Endodermal cell (in vitro differentiated cells): ENCODE data around the gene SLC6A13. TPM values are rescaled to one million over a fixed set of nuclear protein-coding genes. Genes with fewer than 3 reads are reported as not detected.
A peak's percentile ranks its signal among the peaks of the same experiment; 100 is the strongest.

ENCODE experiments used
- DNase-seq: peaks from one replicate; pipeline ENCODE4 v3.0.0-alpha.2; 2017
- H3K27ac ChIP-seq: 2 replicates; pipeline ENCODE4 v1.5.1; 2013; ENCODE audit warnings: mild to moderate bottlenecking, low read depth, low read length, moderate library complexity
- H3K27me3 ChIP-seq: 2 replicates; pipeline ENCODE4 v1.6.1; 2013; ENCODE audit warnings: mild to moderate bottlenecking, low read length, moderate library complexity; ENCODE audit not compliant: insufficient read depth, control insufficient read depth, poor library complexity, severe bottlenecking
- H3K36me3 ChIP-seq: 2 replicates; pipeline ENCODE4 v1.7.0; 2013; ENCODE audit warnings: mild to moderate bottlenecking, low read length, moderate library complexity; ENCODE audit not compliant: control insufficient read depth, insufficient read depth
- H3K4me1 ChIP-seq: one replicate; pipeline ENCODE4 v1.7.0; 2013; ENCODE audit warnings: low read length; ENCODE audit not compliant: control insufficient read depth, insufficient read depth
- H3K4me3 ChIP-seq: 2 replicates; pipeline ENCODE4 v1.5.1; 2013; ENCODE audit warnings: mild to moderate bottlenecking, low read length, moderate library complexity
- H3K9ac ChIP-seq: 2 replicates; pipeline ENCODE4 v1.6.1; 2013; ENCODE audit warnings: mild to moderate bottlenecking, low read length, moderate library complexity; ENCODE audit not compliant: poor library complexity, severe bottlenecking; ENCODE audit errors: extremely low read depth
- H3K9me3 ChIP-seq: 2 replicates; pipeline ENCODE4 v1.6.1; 2013; ENCODE audit warnings: mild to moderate bottlenecking, low read length, moderate library complexity; ENCODE audit not compliant: control insufficient read depth
- H3K27ac Mint-ChIP-seq: 2 replicates; pipeline ENCODE4 v1.8.0; 2020; ENCODE audit warnings: mixed read lengths
- H3K27me3 Mint-ChIP-seq: 2 replicates; pipeline ENCODE4 v1.8.0; 2021; ENCODE audit warnings: mild to moderate bottlenecking, mixed read lengths; ENCODE audit not compliant: insufficient read depth
- H3K36me3 Mint-ChIP-seq: 2 replicates; pipeline ENCODE4 v1.8.0; 2020; ENCODE audit warnings: low read depth, mixed read lengths
- H3K4me1 Mint-ChIP-seq: 2 replicates; pipeline ENCODE4 v1.8.0; 2020; ENCODE audit warnings: mixed read lengths
- H3K4me3 Mint-ChIP-seq: 2 replicates; pipeline ENCODE4 v1.8.0; 2020; ENCODE audit warnings: mild to moderate bottlenecking, moderate library complexity, mixed read lengths
- H3K9me3 Mint-ChIP-seq: 2 replicates; pipeline ENCODE4 v1.8.0; 2020; ENCODE audit warnings: mild to moderate bottlenecking, mixed read lengths
- CTCF ChIP-seq: fragments of 200-600 bp; sonication (generic); conservative IDR thresholded peaks from 2 replicates; pipeline ENCODE4 v1.5.0; 2021; ENCODE audit warnings: antibody characterized with exemption, mild to moderate bottlenecking
- WGBS, 2 experiments: methylation state at CpG; one replicate each; pipeline versions ENCODE4 v1.1.5 to v1.1.7; 2013; ENCODE audit warnings: missing lambda C conversion rate in 2 of 2, mixed read lengths in 1 of 2; ENCODE audit not compliant: insufficient coverage in 1 of 2, insufficient read length in 1 of 2; 5-methylcytosine and 5-hydroxymethylcytosine counted together
- total RNA-seq, 2 donors: library from RNA; stranded (reverse); fragmentation: NEBNext Ultra II Directional in 1 of 2; extraction: Animal tissue kit (Norgen Biotek cat#: 25700) in 1 of 2; gene quantifications; 2 replicates in 1 of 2; 3 replicates in 1 of 2; pipeline ENCODE4 v1.2.1, GENCODE V29; 2021

The SLC6A13 gene
- total RNA-seq, 2 donors from 2014 or later, result 1.1 to 2.4 TPM

GRCh38 chr12:229441-230191 is 33.0 kb downstream of the SLC6A13 start:
- Histone ChIP-seq H3K9me3 (no peaks in the 10 kb centered on the region), H3K36me3 (no peaks in the 10 kb centered on the region), H3K27me3 (no peaks in the 10 kb centered on the region), H3K9ac (no peak overlapping the region), H3K27ac (no peak overlapping the region), H3K4me1 (no peaks in the 10 kb centered on the region), H3K4me3 (no peak overlapping the region)
- 75 to 84% methylated on average over 11 to 26 of the region's 26 CpGs for WGBS, 2 experiments
- Mint-ChIP-seq H3K27ac (no peak overlapping the region), H3K27me3 (peaks cover 12% of the 10 kb centered on the region), H3K4me3 (no peak overlapping the region), H3K9me3 (peaks cover 10% of the 10 kb centered on the region), H3K36me3 (no peaks in the 10 kb centered on the region), H3K4me1 (peaks cover 2% of the 10 kb centered on the region)
- DNase-seq, result peak; percentile 46
- TF ChIP-seq CTCF, result no peak

GRCh38 chr12:228846-229200 is 33.8 kb downstream of the SLC6A13 start:
- H3K4me1 Mint-ChIP-seq, result peaks cover 2% of the 10 kb centered on the region

More at GRCh38 chr12:228846-229200, 33.8 kb downstream of the SLC6A13 start:
- H3K9ac ChIP-seq, result no peak overlapping the region
- H3K27me3 Mint-ChIP-seq, result peaks cover 12% of the 10 kb centered on the region
- H3K4me3 Mint-ChIP-seq, result no peak overlapping the region
- no peak for TF ChIP-seq CTCF
- no peaks in the 10 kb centered on the region for H3K4me1 ChIP-seq
- no peak overlapping the region for H3K27ac ChIP-seq
- H3K27me3 ChIP-seq, result no peaks in the 10 kb centered on the region
- no peaks in the 10 kb centered on the region for H3K9me3 ChIP-seq
- H3K4me3 ChIP-seq, result no peak overlapping the region
- H3K27ac Mint-ChIP-seq, result no peak overlapping the region
- no peak for DNase-seq
- 89 to 100% methylated on average over 1 to 3 of the region's 3 CpGs for WGBS, 2 experiments
- H3K36me3 ChIP-seq, result no peaks in the 10 kb centered on the region
- peaks cover 5% of the 10 kb centered on the region for H3K9me3 Mint-ChIP-seq
- H3K36me3 Mint-ChIP-seq, result no peaks in the 10 kb centered on the region
